Mammary epithelial cell (primary cell): ENCODE results near the gene ADARB1.

Experiments used
- CTCF ChIP-seq, 2 donors: IDR thresholded peaks in 1 of 2; conservative IDR thresholded peaks in 1 of 2; 2 replicates each; pipeline ENCODE4 v1.5.1; 2011 to 2012; ENCODE audit warnings: inconsistent platforms in 2 of 2, low read length in 2 of 2, mild to moderate bottlenecking in 2 of 2, control low read depth in 1 of 2, low read depth in 1 of 2; ENCODE audit not compliant: insufficient read depth in 1 of 2; ENCODE audit errors: extremely low read depth in 1 of 2
- EZH2 ChIP-seq: IDR thresholded peaks from 2 replicates; pipeline ENCODE4 v1.6.1; 2012; ENCODE audit warnings: low read length, inconsistent platforms, borderline replicate concordance

- TF ChIP-seq CTCF (conservative IDR thresholded peaks at IDR 0.05 in 1 of 2, IDR thresholded peaks at IDR 0.05 in 1 of 2; ENCODE audit: extremely low read depth in 1 of 2, insufficient read depth in 1 of 2, low read depth in 1 of 2, low read length in 2 of 2) (no peak), EZH2 (no peak)
Measured at GRCh38 chr21:45160198-45160597, 85.8 kb downstream of the ADARB1 start.
